NCI-H2029 (cell line): ENCODE measurements around the gene CLCN6.
A peak's percentile ranks its signal among the peaks of the same experiment; 100 is the strongest.
"Not testable (repeated sequence)": the region's sequence is repeated elsewhere in the genome, so short reads cannot be mapped to it uniquely, and the experiment has no call there.

Source experiments
- DNase-seq: peaks from one replicate; lab custom pipeline; 2025; lab: John Stamatoyannopoulos, UW

The CLCN6 gene

DNA sequence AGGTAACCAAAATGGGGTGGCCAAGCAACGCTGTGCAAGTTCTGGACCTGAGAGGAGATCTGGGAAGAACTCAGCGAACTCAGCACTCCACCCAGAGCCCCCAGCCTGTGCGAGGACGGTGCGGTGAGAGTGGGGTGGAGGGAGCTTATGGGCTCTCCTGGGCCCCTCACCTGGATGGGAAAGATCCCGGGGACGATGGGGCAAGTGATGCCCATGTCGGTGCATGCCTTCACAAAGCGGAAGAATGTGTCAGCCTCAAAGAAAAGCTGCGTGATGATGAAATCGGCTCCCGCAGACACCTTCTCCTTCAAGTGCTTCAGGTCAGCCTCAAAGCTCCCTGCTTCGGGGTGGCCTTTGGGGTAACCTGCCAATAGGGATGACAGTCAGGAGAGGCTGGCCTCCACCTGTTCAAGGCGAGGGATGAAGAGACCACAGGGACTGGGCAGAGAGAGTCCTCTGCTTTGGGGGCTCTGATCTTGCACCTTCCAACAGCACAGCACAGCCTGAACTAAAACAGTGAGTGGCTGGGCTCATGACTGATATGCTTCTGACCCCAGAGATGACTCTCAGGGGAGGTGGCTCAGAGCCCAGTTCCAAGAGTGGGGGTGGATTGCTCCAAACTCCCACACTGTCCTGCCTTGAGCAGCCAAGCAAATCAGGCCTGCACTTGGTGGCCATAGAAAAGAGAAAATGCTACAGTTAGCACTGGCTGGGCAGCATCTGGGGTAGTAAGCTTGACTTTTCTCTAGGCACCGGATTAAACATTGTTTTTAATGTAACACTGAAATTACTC is 9.8 kb upstream of the CLCN6 start:
- DNase-seq, result no peak

DNA sequence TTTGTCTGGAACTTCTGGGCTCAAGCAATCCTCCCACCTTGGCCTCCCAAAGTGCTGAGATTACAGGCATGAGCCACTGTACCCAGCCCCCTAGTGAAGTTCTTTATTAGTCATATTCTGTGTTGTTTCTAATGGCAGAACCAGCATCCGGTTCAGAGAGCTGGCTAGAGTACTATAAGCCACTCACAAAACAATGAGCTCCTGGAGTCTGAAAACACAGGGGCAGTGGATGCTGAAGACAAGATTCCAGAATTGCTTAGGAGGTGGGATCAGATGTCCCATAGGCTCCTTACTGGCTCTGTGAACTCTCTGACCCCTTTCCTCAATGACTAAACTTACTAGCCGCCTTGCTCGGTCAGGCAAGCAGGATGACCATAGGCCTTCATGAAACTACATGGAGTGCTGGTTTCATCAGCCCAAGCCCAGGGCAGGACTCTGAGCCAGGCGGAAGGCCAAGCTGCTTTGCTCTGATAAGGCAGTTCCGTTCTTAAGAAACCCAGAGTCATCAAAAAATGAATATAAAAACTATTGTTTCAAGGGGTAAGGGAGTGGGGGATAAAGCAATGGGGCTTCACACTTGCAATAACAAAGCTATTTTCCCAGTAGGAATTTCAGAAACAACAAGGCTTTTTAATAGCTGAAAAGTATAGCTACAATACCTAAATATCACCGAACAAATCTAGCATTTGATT is 8.3 kb upstream of the CLCN6 start:
- DNase-seq, result no peak

DNA sequence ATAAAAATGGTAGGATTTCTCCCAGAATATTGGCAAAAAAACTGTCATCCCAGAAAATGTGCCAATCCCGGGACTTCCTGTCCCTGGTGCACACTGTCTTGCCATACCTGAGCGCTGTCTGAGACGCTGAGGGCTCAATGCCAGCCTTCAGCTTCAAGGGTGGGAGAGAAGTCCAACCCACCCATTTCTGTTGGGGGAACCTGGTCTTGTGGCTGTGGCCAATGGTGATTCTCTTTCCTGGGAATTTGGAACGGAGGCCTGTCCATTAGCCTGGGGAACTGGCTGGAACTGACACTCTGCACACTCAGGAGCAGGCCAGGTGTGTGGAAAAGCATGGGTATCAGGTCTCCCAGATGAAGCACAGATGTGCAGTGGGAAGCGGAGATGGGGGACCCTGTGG is 6.9 kb upstream of the CLCN6 start:
- DNase-seq, result no peak

DNA sequence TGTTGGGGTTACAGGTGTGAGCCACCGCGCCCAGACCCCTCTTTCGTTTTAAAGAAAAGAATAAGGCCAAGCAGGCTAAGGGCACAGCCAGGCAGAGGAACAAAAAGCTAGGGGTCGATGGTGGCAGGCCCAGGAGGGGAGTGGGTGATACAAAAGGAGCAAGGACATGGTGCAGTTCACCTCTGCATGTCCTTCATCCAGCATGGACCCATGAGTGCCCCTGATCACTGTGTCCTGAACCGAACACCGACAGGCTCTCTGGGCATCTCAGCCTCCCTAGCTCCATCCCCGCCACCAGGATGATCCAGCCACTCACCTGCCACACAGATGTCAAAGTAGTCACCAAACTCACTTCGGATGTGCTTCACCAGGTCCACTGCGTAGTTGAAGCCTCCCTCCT is 6.1 kb upstream of the CLCN6 start:
- DNase-seq, result no peak

DNA sequence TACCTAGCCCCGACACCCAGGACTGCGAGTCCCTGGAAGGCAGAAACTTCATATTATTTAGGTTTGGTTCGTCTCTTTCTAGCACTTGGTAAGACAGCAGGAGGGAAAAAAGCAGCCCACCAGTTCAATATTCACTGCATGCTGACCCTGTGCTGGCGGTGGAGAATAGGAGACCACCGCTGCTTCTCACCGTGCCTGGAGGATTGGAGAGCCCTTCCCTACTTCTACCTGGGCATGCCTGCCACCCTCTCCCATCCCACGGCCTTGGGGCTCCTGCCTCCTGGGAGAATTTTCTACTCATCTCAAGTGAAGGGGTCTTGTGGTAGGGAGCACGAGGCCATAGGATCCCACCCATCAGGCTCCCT is 5.6 kb upstream of the CLCN6 start:
- DNase-seq, result no peak

DNA sequence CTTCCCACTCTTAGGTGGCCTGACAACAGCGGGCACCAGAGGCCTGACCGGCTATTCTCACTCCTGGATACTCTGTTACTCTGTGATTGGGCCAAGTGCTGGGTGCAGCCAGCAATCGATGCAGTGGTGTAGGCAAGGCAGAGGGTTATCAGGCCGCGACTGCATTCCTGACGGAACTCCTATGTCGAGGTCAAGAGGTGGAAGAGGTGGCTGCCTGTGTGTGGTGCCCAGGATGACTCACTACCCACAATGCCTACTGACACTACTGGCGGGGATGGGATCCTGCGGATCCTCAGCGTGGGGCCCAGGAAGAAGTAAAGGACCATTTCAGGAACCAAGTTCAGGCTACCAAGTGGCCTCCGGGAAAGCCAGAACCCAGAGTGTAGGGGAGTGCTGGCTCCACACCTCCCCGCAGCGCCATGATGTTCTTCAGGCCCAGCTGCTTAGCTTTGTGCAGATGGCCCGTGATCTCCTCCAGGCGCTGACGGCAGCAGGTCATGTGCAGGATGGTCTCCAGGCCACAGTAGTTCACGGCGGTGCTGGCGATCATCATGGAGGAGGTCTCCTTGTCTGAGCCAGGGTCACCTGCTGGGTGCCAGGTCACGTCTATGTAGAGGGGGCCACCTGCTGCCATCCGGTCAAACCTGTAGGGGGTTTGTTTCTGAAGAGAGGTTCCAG is 5.1 kb upstream of the CLCN6 start:
- no peak for DNase-seq

DNA sequence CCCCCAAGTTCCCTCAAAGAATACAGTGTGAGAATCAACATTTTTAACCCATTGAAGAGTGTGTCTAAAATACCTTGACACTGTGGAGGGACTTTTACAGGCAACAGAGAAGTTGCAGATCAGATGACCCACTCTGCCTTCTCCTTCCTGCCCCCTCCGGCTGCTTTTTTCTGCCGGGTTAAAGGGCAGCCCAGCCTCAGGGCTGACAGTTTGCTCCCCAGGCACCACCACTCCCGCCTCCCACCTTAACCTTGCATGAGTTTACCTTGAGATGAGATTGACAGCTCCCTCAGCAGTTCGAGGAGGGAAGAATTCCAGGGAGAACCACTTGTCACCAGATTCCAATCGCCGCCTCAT is 3.4 kb upstream of the CLCN6 start:
- no peak for DNase-seq

DNA sequence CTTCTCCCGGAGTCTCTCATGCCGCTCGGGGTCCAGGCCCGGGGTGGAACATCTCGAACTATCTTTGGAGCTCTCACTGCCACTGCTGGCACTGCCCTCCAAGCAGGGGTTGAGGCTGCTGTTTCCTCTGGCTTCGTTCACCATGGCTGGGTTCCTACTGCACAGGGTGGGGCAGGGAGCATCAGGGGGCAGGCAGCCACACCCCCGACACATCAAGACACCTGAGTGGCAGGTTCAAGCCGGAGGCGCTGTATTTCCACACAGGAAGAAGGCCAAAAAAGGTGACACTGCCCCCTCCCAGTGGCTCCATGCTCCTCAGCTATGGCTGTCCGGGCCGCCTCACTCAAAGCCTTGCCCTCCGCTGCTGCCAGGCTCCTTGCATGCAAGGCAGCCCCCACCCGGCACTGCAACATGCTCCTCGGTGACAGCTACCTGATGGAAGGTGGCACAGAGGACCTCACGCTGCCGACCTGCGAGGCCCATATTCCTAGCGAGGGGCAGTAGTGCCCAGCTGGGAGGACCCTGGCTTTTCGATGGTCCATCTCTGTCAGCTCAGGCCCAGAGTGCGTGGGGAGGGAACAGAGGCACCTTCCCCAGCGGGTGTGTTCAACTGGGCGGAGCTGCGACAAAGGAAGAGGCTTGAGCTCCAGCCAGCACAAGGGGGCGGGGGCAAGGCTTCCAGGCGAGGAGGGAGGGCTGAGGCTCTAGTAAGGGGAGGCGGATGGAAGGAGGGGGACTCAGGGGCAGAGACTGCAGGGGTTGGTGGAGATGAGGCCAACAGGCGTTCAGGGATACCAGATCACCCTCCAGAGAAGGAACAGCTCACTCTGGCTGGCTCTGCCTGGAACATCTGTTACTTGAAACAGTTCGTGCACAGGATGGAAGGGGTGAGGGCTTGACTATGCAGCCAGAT is 2.8 kb upstream of the CLCN6 start:
- peak; percentile 53 for DNase-seq

DNA sequence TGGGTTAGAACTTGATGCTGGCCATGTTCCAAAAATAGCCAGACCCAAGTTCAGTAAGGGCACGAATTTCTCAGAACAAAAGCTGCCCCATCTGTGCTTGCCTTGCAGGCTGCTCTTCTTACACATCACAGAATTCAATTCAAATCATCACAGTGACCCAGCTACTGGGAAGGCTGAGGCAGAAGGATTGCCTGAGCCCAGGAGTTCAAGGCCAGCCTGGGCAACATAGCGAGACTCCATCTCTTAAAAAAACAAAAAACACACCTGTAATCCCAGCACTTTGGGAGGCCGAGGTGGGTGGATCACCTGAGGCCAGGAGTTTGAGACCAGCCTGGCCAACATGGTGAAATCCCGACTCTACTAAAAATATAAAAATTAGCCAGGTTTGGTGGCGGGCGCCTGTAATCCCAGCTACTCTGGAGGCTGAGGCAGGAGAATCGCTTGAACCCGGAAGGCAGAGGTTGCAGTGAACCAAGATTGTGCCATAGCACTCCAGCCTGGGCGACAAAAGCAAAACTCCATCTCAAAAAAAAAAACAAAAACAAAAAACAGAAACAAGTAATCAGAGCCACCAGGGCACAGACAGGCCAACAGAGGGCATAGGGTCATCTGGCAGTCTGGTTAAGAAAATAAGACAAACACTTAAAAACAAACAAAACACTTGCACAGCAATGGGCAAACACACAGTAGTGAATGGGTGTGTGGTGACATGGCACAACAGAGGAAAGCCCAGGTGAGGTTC is 1.9 kb upstream of the CLCN6 start:
- not testable (repeated sequence) for DNase-seq

DNA sequence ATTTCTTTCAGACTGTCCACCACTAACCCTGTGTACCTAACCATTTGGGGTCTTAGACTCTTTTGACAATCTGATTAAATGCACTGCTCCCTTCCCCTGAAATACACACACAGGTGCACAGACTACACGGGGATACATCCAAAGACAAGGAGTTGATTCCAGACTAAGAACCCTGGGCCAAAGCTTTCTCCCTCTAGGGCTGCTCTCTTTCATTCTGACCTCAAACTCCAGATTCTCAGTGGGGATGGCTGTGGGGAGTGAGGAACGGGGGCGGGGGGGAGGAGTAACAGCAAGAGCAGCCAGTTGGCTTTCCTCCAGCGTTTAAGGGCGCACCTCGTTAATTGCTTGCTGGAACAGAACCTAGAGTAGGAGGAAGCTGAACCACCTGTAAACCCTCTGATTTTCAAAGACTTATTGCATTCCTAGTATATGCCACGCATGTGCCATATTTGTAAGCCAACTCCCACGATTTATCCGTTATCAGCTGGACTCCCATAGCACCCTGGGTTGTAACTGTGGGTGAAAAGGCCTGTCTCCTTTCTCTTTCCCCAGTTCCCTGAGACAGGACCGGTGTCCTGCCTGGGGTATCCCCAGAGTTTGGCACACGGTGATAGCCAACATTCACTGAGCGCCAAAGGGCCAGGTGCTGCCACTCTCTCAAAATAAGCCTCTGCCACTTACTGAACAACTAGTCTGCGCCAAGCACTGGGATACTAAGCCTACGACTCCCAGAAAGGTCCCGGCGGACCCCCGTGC is 1.1 kb upstream of the CLCN6 start:
- peak; percentile 33 for DNase-seq

DNA sequence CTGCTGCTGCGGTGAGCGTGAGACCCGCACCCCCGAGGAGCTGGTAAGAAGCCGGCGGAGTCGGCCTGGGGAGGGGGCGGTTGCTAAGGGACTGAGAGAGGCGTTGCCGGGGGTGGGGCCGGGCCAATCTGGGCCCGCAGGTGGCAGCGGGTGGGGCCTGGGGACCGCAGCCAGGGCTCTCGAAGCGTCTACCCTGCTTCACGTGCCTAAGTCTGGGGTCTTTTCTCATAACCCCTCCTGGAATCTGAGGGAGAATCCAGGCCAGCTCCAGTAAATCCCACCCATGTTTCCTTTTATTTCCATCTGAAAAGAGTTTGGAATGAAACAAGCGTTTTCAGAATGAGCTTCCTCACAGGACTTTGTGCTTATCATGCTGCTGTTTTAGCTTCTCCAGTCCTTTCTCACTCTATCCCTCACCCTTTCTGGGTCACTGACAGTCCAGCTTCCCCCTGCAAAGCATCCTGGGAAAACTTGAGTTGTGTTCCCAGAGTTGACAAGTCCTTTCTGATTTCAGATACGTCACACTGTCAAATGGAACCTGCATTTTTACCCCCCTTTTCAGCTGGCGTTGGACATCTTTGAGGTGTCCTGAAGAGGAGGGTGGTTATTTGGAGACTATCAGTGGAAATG is 431 bp downstream of the CLCN6 start:
- DNase-seq, result no peak

DNA sequence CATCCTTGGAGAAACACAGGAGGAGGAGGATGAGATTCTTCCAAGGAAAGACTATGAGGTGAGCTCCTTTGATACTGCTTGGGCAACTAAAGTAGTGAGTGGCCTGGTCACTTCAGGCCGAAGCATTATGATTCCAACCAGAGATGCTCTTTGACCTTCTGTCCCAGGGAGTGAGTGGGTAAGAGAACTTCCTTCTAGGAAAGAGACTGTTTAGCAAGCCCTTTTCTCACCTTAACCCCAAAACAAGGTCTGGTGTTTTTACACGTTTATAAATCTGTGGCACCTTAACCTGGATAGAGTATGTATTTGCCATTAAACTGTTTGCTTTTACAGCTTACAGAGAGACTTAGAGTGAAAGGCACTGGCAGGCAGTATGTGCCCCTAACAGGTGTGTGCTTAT is 1.1 kb downstream of the CLCN6 start:
- DNase-seq, result no peak

DNA sequence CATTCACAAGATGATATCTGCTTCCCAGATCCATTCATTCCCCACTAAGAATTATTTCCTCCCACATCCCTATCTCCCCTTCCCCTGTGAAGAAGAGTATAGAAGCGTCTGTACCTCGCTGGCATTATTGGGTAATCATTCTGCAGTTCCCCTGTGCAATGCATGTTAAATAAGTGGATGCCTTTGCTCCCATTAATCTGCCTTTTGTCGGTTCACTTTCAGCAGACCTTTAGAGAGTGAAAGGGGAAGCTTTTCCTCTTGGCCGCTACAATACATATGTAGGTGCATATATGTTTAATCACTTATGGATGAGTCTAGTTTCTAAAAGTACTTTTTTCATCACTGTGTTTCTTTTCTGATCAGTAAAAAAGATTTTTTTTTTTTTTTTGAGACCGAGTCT is 7.0 kb downstream of the CLCN6 start:
- DNase-seq, result no peak

DNA sequence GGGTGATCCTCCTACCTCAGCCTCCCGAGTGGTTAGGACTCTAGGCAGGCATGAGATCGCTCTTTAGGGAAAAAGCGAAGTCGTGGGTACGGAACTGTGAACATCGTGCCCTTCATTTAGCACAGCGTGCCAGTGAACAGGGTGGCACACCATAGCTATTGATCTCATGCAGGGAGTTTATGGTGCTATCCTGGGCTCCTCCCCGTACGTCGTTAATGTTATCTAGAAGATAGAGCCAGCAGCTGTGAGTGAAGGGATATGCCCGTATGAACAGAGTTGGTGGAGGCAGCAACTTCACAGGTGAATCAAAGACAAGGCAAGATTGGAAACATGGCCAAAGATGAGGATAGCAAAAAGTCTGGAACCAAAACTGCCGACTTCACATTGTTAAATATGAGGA is 11.2 kb downstream of the CLCN6 start:
- no peak for DNase-seq

DNA sequence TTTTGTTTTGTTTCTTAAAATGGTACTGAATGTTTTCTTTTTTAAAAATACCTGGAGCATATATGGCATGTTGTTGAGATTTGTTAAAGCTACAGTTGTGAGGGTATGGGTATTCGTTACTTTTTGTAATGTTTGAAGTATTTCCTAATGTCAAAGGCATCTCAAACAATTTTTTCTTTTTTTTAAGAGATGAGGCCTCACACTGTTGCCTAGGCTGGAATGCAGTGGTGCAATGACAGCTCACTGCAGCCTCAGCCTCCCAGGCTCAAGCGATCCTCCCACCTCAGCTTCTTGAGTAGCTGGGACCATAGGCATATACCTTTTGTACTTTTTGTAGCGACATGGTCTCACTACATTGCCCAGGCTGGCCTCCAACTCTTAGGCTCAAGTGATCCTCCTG is 16.1 kb downstream of the CLCN6 start:
- no peak for DNase-seq

DNA sequence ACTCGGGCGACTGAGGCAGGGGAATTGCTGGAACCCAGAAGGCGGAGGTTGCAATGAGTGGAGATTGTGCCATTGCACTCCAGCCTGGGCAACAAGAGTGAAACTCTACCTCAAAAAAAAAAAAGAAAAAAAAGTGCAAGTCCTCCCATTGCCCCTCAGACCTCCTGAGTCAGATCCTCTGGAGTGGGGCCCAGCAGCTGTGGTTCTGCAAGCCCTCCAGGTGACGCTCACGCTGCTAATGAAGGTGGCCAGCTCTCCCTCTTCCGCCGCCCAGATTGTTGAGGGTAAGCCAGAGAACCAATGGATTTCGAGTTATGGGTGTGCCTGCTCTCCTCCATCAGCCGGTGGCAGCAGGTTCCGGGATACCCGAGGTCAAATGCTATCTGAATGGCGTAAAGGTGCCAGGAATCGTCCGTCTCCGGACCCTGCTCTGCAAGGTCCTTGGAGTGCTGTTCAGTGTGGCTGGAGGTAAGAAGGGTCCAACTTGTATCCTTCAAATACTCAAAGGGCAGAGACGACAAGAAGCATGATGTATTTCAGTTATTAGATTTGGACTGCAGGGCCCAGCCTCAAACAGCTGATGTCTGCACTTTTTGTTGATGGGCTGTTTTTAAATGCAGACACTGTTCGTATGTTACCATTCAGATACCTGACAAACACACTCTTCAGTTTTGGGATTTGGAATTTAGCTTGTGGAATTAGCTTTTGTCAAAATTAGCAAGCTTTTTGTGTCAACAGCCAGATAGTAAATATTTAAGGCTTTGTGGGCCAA is 17.6 kb downstream of the CLCN6 start:
- no peak for DNase-seq

DNA sequence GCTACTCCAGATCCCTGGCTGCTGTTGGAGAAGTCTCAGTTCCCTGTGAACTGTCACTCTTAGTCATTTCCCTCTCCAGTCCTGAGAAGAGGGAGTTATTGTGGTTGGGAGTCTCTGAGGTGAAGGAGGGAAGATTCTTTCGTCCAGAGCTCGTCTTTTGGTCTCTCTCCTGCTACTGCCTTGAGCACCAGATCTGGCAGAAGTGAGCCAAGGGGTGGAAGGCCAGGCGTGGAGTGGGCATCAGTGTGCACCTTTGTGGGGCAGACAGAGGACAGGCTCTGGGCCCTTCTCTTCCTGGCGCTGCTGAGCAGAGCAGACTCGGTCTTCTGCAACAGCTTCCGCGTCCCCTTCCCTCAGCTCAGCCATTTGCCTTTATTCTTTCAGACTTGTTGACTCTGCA is 19.1 kb downstream of the CLCN6 start:
- no peak for DNase-seq

DNA sequence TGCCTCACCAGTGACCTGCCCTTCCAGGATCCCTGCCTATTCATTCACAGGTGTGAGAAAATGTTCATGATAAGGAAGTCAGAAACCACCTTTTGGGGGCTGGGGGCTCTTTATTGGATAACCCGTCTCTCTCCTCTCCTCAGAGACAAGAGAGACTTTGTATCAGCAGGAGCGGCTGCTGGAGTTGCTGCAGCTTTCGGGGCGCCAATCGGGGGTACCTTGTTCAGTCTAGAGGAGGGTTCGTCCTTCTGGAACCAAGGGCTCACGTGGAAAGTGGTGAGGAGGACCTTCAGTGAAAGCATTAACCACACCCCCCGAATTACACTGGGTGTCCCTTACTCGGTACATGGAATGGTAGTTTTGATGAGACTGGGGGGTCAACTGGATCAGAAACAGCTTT is 21.0 kb downstream of the CLCN6 start:
- DNase-seq, result no peak

DNA sequence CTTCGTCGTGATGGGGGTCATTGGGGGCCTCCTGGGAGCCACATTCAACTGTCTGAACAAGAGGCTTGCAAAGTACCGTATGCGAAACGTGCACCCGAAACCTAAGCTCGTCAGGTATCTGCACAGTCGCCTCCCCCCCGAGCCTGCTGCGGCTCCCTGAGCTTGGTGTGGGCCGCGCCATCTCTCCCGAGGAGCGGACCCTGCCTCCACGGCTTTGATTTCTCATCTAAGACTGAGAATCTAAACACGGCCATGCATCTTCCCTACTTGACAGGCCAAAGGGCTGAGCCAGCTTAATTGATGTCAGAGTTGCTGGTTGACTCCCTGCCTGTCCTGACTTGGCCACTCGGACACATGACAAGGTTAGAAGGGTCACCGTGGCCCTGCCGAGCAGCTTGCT is 22.5 kb downstream of the CLCN6 start:
- DNase-seq, result no peak
